ENCODE data around the gene SCUBE2.
"Not testable (repeated sequence)": the region's sequence is repeated elsewhere in the genome, so short reads cannot be mapped to it uniquely, and the experiment has no call there.

SCUBE2 gene

GRCh38 chr11:9121469-9121796 lies 30.0 kb upstream of the SCUBE2 start:
- Mint-ChIP-seq H3K4me1 (no peaks in the 10 kb centered on the region), H3K4me3 (no peak overlapping the region), H3K27ac (no peak overlapping the region), H3K9me3 (no peaks in the 10 kb centered on the region), H3K27me3 (no peaks in the 10 kb centered on the region)
- no peak for ATAC-seq
- DNase-seq = no peak

GRCh38 chr11:9120664-9121468 lies 29.5 kb upstream of the SCUBE2 start:
- DNase-seq = no peak
- Mint-ChIP-seq H3K4me1 (no peaks in the 10 kb centered on the region), H3K4me3 (no peak overlapping the region), H3K9me3 (no peaks in the 10 kb centered on the region), H3K27ac (no peak overlapping the region), H3K27me3 (no peaks in the 10 kb centered on the region)
- no peak for ATAC-seq

DNA sequence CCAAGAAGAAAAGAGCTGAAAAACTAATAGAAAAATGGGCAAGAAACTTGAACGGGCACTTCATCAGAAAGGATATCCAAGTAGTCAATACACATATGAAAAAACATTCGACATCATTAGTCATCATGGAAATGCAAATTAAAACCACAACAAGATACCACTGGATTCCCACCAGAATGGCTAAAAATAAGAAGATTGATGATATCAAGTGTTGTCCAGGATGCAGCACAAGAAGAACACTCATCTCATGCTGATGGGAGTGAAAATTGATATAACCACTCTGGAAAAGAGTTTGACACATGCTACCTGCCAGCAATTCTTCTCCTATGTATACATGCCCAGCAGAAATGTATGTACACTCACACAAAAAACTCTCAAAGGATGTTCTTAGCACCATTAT lies 26.9 kb upstream of the SCUBE2 start:
- Mint-ChIP-seq H3K4me3 (no peak overlapping the region), H3K27me3 (no peaks in the 10 kb centered on the region), H3K9me3 (peaks cover 0 to 5% of the 10 kb centered on the region in 2 donors), H3K27ac (no peak overlapping the region), H3K4me1 (no peaks in the 10 kb centered on the region)
- no peak for DNase-seq
- ATAC-seq = no peak

GRCh38 chr11:9112075-9112474 lies 20.7 kb upstream of the SCUBE2 start:
- no peaks in the 10 kb centered on the region for H3K4me1 Mint-ChIP-seq
- ATAC-seq (no peak), DNase-seq (no peak)
- H3K4me3 Mint-ChIP-seq = no peak overlapping the region
- no peaks in the 10 kb centered on the region for H3K27me3 Mint-ChIP-seq
- peaks cover 19% of the 10 kb centered on the region in 2 donors for H3K9me3 Mint-ChIP-seq
- no peak overlapping the region for H3K27ac Mint-ChIP-seq

- Mint-ChIP-seq H3K27me3 (no peaks in the 10 kb centered on the region), H3K4me3 (no peak overlapping the region), H3K4me1 (no peaks in the 10 kb centered on the region), H3K27ac (no peak overlapping the region), H3K9me3 (peaks cover 19% of the 10 kb centered on the region in 2 donors)
- ATAC-seq (no peak), DNase-seq (no peak)
Observed at GRCh38 chr11:9109858-9110731, 18.7 kb upstream of the SCUBE2 start.

- ATAC-seq = no peak
- Mint-ChIP-seq H3K9me3 (no peaks in the 10 kb centered on the region), H3K4me1 (no peaks in the 10 kb centered on the region), H3K4me3 (no peak overlapping the region), H3K27ac (peak overlapping the region in 1 of 2 donors; percentile 48), H3K27me3 (peaks cover 16% of the 10 kb centered on the region)
- DNase-seq = no peak
Observed at GRCh38 chr11:9104580-9104979, 13.2 kb upstream of the SCUBE2 start.

- H3K27me3 Mint-ChIP-seq = peaks cover 16% of the 10 kb centered on the region
- no peak for DNase-seq
- H3K4me3 Mint-ChIP-seq = no peak overlapping the region
- ATAC-seq = no peak
- H3K4me1 Mint-ChIP-seq = no peaks in the 10 kb centered on the region
- no peaks in the 10 kb centered on the region for H3K9me3 Mint-ChIP-seq
- no peak overlapping the region for H3K27ac Mint-ChIP-seq
Observed at GRCh38 chr11:9103542-9104276, 12.3 kb upstream of the SCUBE2 start.

DNA sequence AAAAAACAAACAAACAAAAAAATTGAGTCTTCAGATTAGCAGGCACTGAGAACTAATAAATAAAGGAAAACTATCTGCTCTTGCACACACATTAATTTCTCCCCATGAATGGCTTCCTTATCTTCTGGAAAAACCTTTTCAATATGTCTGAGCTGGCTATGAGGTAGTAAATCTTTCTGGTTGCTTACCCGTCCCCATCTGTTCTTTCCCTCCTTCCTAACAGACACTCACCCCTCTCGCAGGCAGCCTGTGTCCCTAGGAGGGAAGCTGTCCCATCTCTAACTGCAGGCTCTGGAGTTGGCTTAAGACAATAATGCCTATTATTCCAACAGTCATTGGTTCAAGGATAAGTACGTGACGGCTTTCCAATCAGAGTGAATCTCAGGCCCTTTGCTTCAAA lies 8.2 kb upstream of the SCUBE2 start:
- Mint-ChIP-seq H3K4me3 (no peak overlapping the region), H3K4me1 (no peaks in the 10 kb centered on the region), H3K27ac (no peak overlapping the region), H3K9me3 (no peaks in the 10 kb centered on the region), H3K27me3 (peaks cover 33% of the 10 kb centered on the region)
- no peak for DNase-seq
- no peak for ATAC-seq

DNA sequence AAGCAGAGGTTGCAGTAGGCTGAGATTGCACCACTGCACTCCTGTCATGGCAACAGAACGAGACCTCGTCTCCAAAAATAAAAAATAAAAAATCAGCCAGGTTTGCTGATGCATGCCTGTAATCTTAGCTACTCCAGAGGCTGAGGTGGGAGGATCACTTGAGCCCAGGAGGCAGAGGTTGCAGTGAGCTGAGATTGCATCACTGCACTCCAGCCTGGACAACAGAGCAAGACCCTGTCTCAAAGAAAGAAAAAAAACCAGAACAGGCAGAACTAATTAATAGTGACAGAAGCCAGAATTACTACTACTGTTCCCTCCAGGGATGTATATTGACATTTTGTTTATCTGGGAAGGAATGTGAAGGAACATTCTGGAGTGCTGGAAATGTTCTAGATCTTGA lies 7.1 kb upstream of the SCUBE2 start:
- not testable (repeated sequence) for DNase-seq, H3K4me3 Mint-ChIP-seq, ATAC-seq, H3K9me3 Mint-ChIP-seq, H3K27ac Mint-ChIP-seq, H3K4me1 Mint-ChIP-seq
- peaks cover 38% of the 10 kb centered on the region for H3K27me3 Mint-ChIP-seq

GRCh38 chr11:9097186-9097943 lies 6.0 kb upstream of the SCUBE2 start:
- H3K4me1 Mint-ChIP-seq, H3K27ac Mint-ChIP-seq, H3K9me3 Mint-ChIP-seq, H3K4me3 Mint-ChIP-seq, ATAC-seq, DNase-seq: not testable (repeated sequence)
- H3K27me3 Mint-ChIP-seq = peaks cover 49% of the 10 kb centered on the region

DNA sequence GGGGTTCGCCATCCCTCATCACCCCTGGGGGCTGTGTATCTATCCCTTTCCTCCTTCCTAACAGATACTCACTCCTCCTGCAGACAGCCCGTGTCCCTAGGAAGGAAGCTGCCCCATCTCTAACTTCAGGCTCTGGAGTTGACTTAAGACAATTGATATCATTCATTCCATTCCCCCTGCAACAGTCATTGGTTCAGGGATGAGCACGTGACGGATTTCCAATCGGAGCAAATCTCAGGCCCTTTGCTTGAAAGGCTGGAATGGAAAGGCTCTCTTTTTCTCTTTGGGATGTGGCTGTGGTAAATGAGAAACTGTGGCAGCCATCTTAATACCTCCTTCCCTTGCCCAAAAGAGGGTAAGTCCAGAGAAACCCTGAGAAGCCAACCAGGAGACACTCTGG lies 5.0 kb upstream of the SCUBE2 start:
- H3K27me3 Mint-ChIP-seq = peaks cover 56% of the 10 kb centered on the region
- no peak overlapping the region for H3K27ac Mint-ChIP-seq
- H3K4me3 Mint-ChIP-seq = no peak overlapping the region
- ATAC-seq (no peak), DNase-seq (no peak)
- H3K4me1 Mint-ChIP-seq = no peaks in the 10 kb centered on the region
- no peaks in the 10 kb centered on the region for H3K9me3 Mint-ChIP-seq

DNA sequence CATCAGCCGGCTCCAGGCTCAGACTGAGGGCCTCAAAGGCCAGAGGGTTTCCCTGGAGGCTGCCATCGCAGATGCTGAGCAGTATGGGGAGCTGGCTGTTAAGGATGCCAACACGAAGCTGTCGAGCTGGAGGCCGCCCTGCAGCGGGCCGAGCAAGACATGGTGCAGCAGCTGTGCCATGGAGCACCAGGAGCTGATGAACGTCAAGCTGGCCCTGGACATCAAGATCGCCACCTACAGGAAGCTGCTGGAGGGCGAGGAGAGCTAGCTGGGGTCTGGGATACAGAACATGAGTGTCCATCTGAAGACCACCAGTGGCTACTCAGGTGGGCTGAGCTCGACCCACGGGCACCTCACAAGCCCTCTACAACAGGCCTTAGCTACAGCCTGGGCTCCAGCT lies 4.0 kb upstream of the SCUBE2 start:
- Mint-ChIP-seq H3K4me3 (no peak overlapping the region), H3K9me3 (no peaks in the 10 kb centered on the region), H3K27ac (no peak overlapping the region), H3K4me1 (no peaks in the 10 kb centered on the region), H3K27me3 (peaks cover 55% of the 10 kb centered on the region)
- peak in 1 of 2 donors; percentile 20 for DNase-seq
- no peak for ATAC-seq

GRCh38 chr11:9094420-9094819 lies 3.0 kb upstream of the SCUBE2 start:
- Mint-ChIP-seq H3K27me3 (peaks cover 62% of the 10 kb centered on the region), H3K27ac (no peak overlapping the region), H3K4me1 (no peaks in the 10 kb centered on the region), H3K9me3 (no peaks in the 10 kb centered on the region), H3K4me3 (no peak overlapping the region)
- DNase-seq (no peak), ATAC-seq (no peak)

DNA sequence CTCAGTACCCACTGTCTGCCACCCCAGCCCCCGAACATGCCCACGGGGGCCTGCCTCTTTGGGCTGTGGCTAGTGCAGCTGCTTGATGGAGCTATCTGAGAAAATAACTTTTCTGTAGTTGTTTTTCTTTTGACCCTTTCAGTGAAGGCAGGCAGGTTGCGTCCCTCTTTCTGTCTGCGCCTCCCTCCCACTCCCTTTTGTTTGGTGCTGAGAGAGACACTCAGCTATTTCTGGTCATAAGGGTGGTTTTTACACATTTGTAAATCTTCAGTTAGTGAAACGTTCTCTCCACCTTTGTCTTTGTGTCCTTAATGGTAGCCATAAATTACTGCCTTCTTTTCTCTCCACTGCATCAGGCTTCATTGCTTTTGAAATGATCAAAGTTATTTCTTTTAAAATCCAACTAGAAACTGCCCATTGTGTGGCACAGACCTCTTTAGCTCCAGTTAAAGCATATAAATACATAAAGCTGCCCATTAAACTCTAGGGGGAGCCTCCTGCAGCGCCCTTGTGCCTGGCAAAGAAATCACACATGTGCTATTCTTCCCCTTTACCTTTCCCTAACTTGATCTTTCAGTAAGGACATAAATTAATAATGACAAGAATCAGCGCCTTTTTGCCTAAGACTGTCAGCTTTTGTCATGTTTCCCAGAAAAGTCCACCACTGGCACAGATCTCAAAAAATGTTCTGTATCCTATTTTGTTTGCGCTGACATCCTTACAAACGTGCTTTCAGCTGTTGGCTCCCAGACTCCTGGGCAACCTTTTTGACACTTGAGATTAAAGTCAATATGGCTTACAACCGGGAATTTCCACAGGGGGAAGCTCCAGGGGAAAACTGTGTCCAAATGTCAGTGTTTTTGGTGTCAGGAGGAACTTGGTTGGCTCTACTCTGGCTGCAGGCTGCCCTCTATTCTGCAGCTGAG lies 1.7 kb upstream of the SCUBE2 start:
- no peak for ATAC-seq
- DNase-seq = no peak
- Mint-ChIP-seq H3K27ac (no peak overlapping the region), H3K4me3 (peak overlapping the region in 1 of 2 donors; percentile 2), H3K9me3 (no peaks in the 10 kb centered on the region), H3K27me3 (peaks cover 75% of the 10 kb centered on the region), H3K4me1 (no peaks in the 10 kb centered on the region)

Measured in stimulated activated naive CD8-positive, alpha-beta T cell treated with anti-CD3 and anti-CD28 coated beads, Interleukin-15, amount 100 ng/mL, for 72 hours (primary cell).